Activated T-cell treated with anti-CD3 and anti-CD28 coated beads for 24 hours (primary cell): Measurements from ENCODE around the gene ZNF827.

ENCODE experiments used
- DNase-seq: peaks from one replicate; pipeline ENCODE4 v3.0.0-alpha.2; 2020; ENCODE audit warnings: low read depth

The ZNF827 gene

GRCh38 chr4:145887241-145887991 is 51.2 kb downstream of the ZNF827 start:
- DNase-seq = no peak

DNA sequence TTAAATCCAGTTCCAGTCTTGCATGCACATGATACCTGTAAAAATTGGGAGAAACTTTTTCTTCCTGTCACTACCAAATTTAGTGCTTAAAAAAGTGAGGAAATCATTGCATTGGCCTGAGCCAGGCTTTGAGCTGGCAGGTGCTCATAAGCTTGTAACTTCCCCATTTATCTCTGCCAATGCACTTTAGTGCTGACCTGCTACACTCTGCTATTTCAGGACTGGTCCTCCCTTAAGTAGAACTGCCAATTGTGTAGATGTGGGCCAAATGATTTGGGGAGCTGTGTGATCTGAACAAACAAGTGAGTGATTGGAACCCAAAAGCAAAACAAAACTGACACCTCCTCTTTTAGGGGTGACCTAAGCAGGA is 51.8 kb downstream of the ZNF827 start:
- DNase-seq = no peak

GRCh38 chr4:145885666-145886065 is 53.0 kb downstream of the ZNF827 start:
- DNase-seq = no peak

- no peak for DNase-seq
Observed at GRCh38 chr4:145884775-145885174, 53.8 kb downstream of the ZNF827 start.

DNA sequence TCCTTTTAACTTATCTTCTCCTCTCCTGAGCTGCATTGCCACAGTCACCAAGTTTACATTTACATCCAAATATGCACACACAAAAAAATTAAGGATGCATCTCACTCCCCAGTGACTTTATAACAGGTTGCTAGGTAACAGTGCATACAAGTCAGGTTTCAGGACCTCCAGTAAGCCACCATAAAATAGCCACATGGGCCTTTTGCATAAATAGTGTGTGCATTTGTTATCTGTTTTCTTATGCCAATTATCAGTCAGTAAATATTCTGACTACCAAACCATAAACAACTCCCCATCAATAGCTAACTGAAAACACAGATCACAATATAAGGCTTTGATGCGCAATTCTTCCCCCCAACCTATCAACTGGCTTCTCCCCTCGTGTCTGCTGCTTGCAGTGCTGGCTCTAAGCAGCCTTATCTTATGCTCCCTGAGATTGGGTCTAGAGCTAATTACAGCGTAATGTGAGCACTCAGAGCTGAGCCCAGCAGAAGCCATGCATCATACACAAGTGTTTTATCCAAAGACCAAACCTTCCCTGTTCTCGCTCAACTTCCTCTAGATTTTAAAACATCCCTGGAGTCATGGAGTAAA is 55.4 kb downstream of the ZNF827 start:
- DNase-seq = no peak

DNA sequence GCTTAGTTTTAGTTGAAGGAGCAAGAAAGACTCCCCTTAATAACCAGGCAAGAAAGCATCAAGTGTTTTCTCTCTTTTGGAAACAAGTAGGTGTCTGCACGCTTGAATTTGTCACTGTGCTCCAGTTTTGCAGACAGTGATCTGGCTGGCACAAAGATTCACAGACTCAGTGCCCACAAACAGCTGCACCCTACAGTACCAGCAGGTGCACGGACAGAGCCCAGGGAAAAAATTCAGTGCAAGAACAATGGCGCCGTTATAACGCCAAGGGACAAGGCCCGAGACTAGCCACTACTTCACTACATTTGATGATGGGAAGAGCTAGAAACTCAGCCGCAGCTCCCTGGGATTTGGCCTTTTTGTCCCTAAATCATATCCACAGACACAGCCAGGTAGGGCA is 56.0 kb downstream of the ZNF827 start:
- no peak for DNase-seq

DNA sequence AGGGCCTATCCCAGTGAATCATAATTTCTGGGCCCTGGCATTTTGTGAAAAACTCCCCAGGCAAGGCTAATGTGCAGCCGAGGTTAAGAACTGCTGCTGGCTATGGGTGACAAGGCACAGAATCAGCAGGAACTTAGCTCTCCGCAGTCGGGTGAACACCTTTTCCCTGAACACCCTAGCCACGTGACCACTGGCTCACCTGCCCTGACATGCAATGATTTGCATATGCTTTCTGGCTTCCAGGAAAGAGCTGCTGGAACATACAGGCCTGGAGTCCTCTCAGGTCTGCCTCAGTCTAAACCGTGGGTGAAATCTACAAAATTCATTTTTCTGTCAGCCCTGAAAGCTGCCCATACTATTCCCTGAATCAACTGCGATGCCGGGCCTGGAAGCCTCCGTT is 56.6 kb downstream of the ZNF827 start:
- no peak for DNase-seq

DNA sequence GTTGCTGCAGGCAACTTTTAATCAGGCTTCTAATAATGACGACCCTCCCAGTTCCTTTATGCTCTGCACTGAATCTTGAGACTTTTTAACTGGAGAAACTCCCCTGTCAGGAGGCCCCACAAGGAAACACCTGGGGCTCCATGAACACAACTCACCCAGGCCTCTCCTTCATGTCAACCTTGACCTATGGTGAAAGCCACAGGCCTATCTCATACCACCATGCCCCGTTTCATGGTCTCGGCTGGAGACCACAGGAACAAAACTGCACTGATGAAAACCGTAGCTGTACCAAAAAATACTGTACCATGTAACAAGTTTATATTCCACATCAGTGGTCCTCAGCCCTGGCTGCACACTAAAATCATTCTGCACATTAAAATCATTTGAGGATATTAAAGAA is 57.0 kb downstream of the ZNF827 start:
- DNase-seq = no peak

GRCh38 chr4:145880355-145880960 is 58.2 kb downstream of the ZNF827 start:
- no peak for DNase-seq

GRCh38 chr4:145879598-145879997 is 59.0 kb downstream of the ZNF827 start:
- DNase-seq = no peak

DNA sequence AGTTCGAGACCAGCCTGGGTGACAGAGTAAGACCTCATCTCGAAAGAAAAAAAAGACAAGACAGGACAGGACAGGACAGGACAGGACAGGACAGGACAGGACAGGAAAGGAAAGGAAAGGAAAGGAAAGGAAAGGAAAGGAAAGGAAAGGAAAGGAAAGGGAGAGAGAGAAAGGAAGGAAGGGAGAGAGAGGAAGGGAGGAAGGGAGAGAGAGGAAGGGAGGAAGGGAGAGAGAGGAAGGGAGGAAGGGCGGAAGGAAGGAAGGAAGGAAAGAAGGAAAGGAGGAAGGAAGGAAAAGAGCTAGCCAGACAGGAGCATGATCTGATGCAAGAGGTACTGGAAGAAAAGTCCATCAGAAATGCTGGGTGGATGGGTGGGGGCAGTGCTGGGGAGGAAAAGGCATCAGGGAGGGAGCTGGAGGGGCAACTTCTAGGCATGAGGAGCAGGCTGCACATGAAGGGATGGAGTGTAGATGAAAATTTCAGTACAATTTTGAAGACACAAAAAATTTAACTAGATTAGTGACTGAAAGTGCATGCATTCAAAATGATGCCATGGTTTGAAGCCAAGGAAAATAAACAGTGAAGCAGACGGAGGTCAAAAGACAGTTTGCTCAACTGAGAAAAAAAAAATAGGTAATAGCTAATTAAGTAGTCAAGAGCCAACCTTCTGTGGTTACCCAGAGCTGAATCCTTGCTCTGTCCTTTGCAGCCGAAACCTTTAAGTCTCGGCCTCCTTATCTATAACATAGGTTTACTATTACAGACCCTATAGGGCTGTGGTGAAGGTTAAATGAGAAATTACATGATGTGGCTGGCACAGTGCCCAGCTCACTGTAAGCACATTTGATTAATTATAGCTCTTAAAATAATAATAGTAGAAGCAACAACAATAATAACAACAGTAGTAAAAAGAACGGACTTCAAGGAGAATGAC is 59.9 kb downstream of the ZNF827 start:
- no peak for DNase-seq

DNA sequence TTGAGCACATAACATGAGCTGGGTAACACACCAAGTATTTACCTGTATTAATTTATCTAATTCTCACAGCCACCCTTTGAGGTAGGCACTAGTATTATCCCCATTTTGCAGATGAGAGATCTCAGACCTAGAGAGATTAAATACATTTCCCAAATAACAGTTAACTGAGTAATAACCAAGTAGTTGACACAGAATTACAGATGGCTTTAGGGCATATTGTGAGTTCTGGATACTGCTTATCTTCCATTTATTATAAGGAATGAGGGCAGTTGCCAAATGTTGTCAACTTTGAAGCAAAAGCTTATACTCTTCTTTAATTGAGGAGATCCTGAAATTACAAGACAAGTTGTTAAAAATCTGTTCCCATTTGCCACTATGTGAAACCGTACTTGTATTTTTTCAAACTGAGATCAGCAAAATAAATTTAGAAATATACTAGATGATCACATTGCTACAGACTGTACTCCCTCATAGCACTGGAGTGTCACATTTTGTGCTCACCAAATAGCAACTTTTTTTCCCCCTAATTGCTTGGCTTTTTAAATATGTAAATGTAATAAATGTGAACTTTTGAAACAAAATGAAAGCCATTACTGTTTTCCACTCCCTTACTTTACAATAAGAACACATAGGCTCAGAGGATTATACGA is 62.0 kb downstream of the ZNF827 start:
- DNase-seq = no peak

DNA sequence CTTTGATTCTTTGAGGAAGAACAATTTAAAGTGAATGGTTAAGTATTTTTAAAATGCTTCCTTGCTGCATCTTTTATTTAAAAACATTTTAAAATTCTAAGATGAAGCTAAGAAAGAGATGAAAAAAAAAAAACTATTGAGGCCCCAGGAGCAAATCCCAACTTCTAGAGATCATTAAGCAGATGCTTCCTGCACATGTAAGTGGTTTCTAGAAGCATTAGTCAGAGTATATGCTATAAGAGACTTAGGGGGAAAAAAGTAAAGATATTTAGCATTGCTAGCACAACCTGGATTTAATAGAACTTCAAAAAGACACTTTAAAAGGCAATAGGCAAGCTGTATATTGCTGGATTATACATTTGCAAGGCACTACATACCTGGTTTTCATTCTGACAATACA is 64.7 kb downstream of the ZNF827 start:
- no peak for DNase-seq

GRCh38 chr4:145871209-145871608 is 67.4 kb downstream of the ZNF827 start:
- no peak for DNase-seq

DNA sequence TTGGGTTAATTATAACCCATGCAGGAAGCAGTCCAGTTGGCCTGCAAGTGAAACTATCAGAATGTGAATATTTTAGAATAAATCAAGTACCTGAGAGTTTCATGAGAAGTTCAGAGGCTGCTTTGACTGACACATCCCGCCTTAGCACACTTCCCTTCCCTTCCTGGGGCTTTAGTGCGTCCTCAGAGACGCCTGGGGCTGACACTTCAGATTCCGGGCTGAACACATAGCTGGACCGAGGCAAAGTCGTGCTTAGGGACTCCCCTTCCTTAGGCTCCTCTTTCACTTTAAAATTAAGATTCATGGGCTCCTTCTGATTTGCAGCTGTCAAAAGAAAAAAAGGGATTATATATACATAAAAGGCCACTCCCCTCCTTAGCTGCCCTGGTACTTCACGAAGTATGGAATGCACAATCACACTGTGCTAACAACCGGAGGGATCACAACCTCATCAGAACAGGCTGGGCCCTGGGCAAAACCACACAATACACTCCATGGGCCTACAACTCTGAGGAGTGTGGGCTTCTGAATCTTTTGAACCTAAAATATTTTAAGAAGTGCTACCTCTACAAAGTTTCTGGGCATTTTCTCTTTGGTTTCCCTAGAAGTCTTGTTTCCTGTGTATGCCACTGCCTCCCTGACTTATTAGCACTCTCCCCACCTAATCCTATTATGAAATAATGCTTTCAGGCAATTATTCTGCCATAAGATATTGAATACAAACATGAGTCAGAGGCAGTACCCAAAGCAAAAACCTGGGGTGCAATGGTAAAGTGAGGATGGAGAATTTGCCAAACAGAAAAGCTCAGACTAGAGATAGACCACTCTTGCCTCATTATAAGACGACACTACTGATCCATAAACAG is 68.2 kb downstream of the ZNF827 start:
- no peak for DNase-seq

DNA sequence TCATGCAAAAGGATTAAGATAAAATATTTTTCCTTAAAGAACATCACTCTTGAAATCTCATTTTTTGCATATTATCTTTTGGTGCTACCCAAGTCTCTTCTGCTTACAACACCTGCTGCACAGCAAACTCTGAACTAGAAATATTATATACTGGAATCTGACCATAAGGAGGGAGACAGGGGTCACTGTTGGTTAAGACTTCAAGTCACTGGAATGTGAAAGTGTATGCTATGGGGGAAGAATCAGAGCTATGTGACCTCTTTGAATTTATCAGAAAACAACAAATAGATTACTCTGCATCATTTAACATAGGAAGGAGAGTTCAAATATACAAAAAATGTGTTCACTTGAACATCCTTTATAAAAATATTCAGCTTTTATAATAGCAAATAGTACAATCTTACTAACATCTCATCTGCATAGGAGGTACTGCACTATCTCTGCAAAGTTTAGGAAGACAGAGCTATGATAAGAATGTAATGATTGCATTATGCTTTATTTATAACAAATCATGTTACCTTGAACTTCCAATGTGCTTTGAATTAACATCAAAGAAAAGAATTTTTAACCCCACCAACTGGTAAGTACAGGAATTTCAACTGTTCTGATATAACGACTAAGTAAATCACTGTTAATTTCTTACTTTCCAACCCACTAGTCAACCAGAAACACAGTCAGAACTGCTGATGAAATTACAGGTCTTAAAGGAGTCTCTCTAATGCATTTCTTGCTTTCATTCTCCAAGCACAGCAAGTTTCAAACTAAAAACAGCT is 69.8 kb downstream of the ZNF827 start:
- DNase-seq = no peak

GRCh38 chr4:145867406-145867805 is 71.2 kb downstream of the ZNF827 start:
- DNase-seq = no peak

GRCh38 chr4:145866991-145867390 is 71.6 kb downstream of the ZNF827 start:
- no peak for DNase-seq

- DNase-seq = no peak
Observed at GRCh38 chr4:145865274-145865941, 73.2 kb downstream of the ZNF827 start.

- no peak for DNase-seq
Observed at GRCh38 chr4:145863191-145863590, 75.4 kb downstream of the ZNF827 start.
